BJ (cell line): ENCODE measurements around the gene MINDY3. TPM values are rescaled to one million over a fixed set of nuclear protein-coding genes. Genes with fewer than 3 reads are reported as not detected.

ENCODE experiments used
- CTCF ChIA-PET: fragments of 350-600 bp; formaldehyde crosslinking; extraction: SDS; loops from one replicate; lab custom pipeline; 2021; ENCODE audit warnings: antibody characterized with exemption, inconsistent platforms; lab: Yijun Ruan, JAX
- POLR2A ChIA-PET: fragments of 300-600 bp; sonication (Branson Sonifier 250); formaldehyde crosslinking; extraction: SDS; loops from one replicate; lab custom pipeline; 2021; ENCODE audit warnings: antibody characterized with exemption; lab: Charles Lee
- DNase-seq: peaks from one replicate; pipeline ENCODE4 v3.0.0-alpha.2; 2011; ENCODE audit warnings: low read depth
- H3K27me3 ChIP-seq: 2 replicates; pipeline ENCODE4 v1.6.0; 2011; ENCODE audit warnings: low read length; ENCODE audit not compliant: control insufficient read depth, insufficient read depth
- H3K36me3 ChIP-seq: 2 replicates; pipeline ENCODE4 v1.5.1; 2011; ENCODE audit warnings: low read length; ENCODE audit not compliant: control insufficient read depth, insufficient read depth
- H3K4me3 ChIP-seq: 2 replicates; pipeline ENCODE4 v1.5.1; 2011; ENCODE audit warnings: low read depth, mild to moderate bottlenecking, control low read depth, low read length
- polyA plus RNA-seq: library from polyadenylated mRNA; depleted of rRNA; stranded (reverse); fragments of >200 nt; gene quantifications from 2 replicates; pipeline ENCODE4 v1.2.3, GENCODE V29; 2011
- TF ChIP-seq, protein P1 (sequence below): IDR thresholded peaks from 2 replicates; pipeline ENCODE4 v1.5.1; 2011; ENCODE audit warnings: low read depth, mild to moderate bottlenecking, control low read depth, inconsistent platforms, low read length, moderate library complexity; ENCODE audit not compliant: insufficient read depth

MINDY3 gene
- polyA plus RNA-seq, 1 experiment: 11.9 TPM

DNA sequence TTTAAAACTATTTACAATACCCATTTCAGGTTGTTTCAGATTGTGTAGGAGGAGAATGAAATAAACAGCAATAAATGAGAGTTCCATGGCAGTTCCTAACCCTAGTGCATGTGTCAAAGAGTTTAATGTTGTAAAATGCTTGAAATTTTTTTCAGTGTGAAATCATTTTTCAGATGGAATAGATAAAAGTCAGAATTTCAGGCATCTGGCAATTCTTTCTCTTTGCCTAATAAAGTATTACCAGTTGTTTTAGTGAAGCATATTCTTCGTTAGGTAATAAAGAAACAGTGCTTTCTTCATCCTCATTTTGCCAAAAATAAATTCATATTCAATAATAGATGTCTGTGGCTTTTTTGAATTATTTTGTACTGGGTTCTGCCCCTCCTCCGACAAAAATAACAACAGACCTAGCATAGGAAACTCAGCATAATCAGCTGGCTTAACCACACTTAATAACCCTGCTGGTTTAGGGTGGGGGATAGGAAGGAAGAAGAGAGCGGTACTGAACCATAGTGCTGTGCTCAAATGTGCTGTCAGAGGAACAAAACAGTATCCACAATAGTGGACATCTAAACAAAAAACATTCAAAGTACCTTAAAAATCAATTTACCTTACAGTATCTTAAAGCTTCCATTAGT, 39.1 kb downstream of the MINDY3 start:
- DNase-seq: no peak
- ChIA-PET POLR2A (no interaction called here), CTCF (no interaction called here)
- TF ChIP-seq, protein P1, sequence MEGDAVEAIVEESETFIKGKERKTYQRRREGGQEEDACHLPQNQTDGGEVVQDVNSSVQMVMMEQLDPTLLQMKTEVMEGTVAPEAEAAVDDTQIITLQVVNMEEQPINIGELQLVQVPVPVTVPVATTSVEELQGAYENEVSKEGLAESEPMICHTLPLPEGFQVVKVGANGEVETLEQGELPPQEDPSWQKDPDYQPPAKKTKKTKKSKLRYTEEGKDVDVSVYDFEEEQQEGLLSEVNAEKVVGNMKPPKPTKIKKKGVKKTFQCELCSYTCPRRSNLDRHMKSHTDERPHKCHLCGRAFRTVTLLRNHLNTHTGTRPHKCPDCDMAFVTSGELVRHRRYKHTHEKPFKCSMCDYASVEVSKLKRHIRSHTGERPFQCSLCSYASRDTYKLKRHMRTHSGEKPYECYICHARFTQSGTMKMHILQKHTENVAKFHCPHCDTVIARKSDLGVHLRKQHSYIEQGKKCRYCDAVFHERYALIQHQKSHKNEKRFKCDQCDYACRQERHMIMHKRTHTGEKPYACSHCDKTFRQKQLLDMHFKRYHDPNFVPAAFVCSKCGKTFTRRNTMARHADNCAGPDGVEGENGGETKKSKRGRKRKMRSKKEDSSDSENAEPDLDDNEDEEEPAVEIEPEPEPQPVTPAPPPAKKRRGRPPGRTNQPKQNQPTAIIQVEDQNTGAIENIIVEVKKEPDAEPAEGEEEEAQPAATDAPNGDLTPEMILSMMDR: no peak
- H3K4me3 ChIP-seq: no peak overlapping the region
- no peaks in the 10 kb centered on the region for H3K27me3 ChIP-seq
- H3K36me3 ChIP-seq: no peaks in the 10 kb centered on the region; the same call in 1 of the 2 replicates

DNA sequence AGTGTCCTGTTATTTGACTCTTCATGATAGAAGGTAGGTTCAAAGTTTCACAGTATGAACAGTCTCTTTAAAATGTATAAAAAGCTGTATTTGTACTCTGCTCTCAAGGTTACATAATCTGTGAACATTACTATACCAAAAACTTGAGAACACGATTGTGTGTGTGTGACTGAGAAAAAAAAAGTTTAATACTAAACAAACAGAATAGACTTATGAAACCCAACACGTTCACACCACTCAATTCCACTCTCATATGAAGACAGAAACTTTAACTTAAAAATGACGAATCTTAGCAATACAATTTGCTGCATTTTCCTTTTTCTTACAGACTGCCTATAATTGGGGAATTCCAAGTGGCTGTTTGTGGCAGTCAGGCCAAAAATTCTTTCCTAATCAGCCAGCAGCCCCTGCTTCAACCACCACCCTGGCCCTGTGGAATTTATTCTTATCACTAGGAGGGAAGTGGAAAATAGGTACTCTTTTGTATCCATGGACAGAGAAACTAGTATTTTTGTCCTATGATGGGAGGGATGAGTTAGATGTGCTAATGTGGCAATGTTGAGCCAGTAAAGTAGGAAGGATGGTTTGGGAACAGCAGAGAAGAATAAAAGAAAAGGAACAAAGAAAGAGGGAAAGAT, 42.8 kb downstream of the MINDY3 start:
- TF ChIP-seq, protein P1: no peak
- Histone ChIP-seq H3K27me3 (no peaks in the 10 kb centered on the region), H3K36me3 (no peaks in the 10 kb centered on the region; the same call in 1 of the 2 replicates), H3K4me3 (no peak overlapping the region)
- CTCF ChIA-PET: no interaction called here
- no peak for DNase-seq
- POLR2A ChIA-PET: no interaction called here

DNA sequence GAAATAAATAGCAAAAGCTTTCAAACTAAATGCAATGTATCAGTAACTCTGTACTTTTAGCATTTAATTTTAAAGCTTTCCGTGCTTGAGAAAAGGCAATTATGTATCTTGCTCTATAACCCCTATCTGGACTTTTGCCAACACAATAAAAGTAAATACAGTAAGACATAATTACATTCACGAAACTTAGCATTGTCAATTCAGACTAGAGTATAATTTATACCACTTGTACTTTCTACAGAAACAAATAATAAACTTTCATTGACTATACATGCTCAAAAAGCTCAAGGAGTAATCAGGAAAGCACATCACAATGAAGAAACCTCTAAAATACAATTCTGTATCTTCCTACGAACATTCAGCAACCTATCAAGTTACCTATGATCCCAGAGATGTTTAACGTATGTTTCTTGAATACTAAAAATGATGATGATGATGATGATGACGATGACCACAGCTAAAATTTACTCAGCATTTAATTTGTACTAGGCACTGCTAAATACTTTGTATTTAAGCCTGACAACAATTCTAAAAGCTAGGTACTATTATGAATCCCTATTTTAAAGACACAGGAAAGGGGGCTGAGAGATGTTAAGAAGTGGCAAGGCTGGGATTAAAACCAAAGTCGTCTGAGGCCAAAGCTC, 44.9 kb downstream of the MINDY3 start:
- POLR2A ChIA-PET: no interaction called here
- no peaks in the 10 kb centered on the region for H3K27me3 ChIP-seq
- H3K4me3 ChIP-seq: no peak overlapping the region
- TF ChIP-seq, protein P1: no peak
- no peak for DNase-seq
- CTCF ChIA-PET: interaction anchor here (1.1 to 1.5 kb wide), 7 partner anchors 11 to 382 kb away, joined by 3 to 6 read pairs (median 3); partner anchors contain the start of gene ITGA8
- H3K36me3 ChIP-seq: no peaks in the 10 kb centered on the region; the same call in 1 of the 2 replicates

DNA sequence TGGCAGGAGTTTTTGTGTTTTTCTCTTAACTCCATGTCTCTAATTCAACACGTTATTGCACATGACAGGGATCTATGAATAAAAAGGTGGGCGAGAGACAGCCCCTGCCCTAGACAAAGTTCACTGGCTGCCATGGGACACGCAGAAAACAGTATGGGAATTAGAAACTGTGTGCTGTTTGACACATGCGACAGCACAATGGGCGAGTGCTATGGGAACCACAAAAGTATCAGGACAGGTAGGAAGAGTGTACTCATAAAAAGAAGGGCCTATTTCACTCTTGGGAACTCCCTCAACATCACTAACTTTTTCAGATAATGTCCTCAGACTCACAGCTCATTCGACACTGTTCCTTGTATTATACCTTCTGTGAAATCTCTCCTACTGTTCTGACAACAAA, 45.7 kb downstream of the MINDY3 start:
- no peak for DNase-seq
- TF ChIP-seq, protein P1: no peak
- H3K4me3 ChIP-seq: no peak overlapping the region
- ChIA-PET POLR2A (no interaction called here), CTCF (interaction anchor here (1.1 to 1.3 kb wide), 3 partner anchors 12 to 95 kb away, joined by 3 to 6 read pairs (median 3); partner anchors contain the start of gene ITGA8)
- no peaks in the 10 kb centered on the region; the same call in 1 of the 2 replicates for H3K36me3 ChIP-seq
- H3K27me3 ChIP-seq: no peaks in the 10 kb centered on the region

DNA sequence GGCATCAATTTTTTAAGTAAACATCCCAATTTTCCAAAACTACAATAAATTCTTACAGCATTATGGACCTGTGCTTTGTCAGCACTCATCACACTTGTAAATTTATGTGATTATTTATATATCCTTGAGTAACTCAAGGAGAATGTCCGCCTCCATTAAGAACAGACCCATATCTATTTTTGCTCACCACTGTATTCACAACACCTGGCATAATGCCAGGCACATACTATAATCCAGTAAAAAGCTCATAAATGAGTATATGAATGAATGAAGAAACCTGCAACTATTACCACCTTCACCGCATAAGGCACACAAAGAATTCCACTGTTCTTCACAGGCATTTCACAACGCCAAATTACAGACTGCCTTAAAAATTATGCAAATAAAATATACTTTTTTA, 46.9 kb downstream of the MINDY3 start:
- CTCF ChIA-PET: interaction anchor here (1.4 kb wide), 1 partner anchor 94 kb away, joined by 3 read pairs; the partner anchor contains the start of gene ITGA8
- POLR2A ChIA-PET: no interaction called here
- TF ChIP-seq, protein P1: no peak

More for the DNA sequence above, 46.9 kb downstream of the MINDY3 start:
- Histone ChIP-seq H3K36me3 (no peaks in the 10 kb centered on the region; the same call in 1 of the 2 replicates), H3K27me3 (no peaks in the 10 kb centered on the region), H3K4me3 (no peak overlapping the region)
- no peak for DNase-seq
